Kidney (tissue), 14 donors: ENCODE measurements around the gene RAB33B. TPM values are rescaled to one million over a fixed set of nuclear protein-coding genes. Genes with fewer than 3 reads are reported as not detected.

ENCODE experiments used
- DNase-seq, 5 donors: peaks; one replicate each; pipeline ENCODE4 v3.0.0-alpha.2; 2013 to 2020
- FAIRE-seq: peaks from 2 replicates; lab custom pipeline; 2012; peaks lifted over from hg19 to GRCh38; lab: Jason Lieb, UNC
- H3K27ac ChIP-seq, 2 donors: one replicate each; pipeline ENCODE4 v1.7.0; 2013; ENCODE audit warnings: low read depth in 2 of 2, low read length in 2 of 2, inconsistent platforms in 1 of 2
- H3K27me3 ChIP-seq: one replicate; pipeline ENCODE4 v1.7.1; 2013; ENCODE audit warnings: low read length, inconsistent platforms; ENCODE audit not compliant: control insufficient read depth, insufficient read depth
- H3K36me3 ChIP-seq, 3 donors: one replicate each; pipeline versions ENCODE4 v1.7.0 to v1.7.1; 2013; ENCODE audit warnings: low read length in 3 of 3, control low read depth in 1 of 3, inconsistent platforms in 1 of 3; ENCODE audit not compliant: insufficient read depth in 3 of 3, control insufficient read depth in 2 of 3
- H3K4me1 ChIP-seq, 3 donors: one replicate each; pipeline versions ENCODE4 v1.7.0 to v1.7.1; 2013; ENCODE audit warnings: low read length in 3 of 3, inconsistent platforms in 1 of 3, low read depth in 1 of 3; ENCODE audit not compliant: control insufficient read depth in 2 of 3, insufficient read depth in 2 of 3
- H3K4me3 ChIP-seq, 3 donors: one replicate each; pipeline versions ENCODE4 v1.7.0 to v1.8.1; 2013; ENCODE audit warnings: low read length in 3 of 3, control low read depth in 1 of 3, inconsistent platforms in 1 of 3
- H3K9ac ChIP-seq, 3 donors: one replicate each; pipeline versions ENCODE4 v1.7.0 to v1.7.1; 2013; ENCODE audit warnings: low read length in 3 of 3, control low read depth in 1 of 3, inconsistent platforms in 1 of 3
- H3K9me3 ChIP-seq, 3 donors: one replicate each; pipeline versions ENCODE4 v1.7.0 to v1.7.1; 2013; ENCODE audit warnings: low read length in 3 of 3, control low read depth in 1 of 3, inconsistent platforms in 1 of 3; ENCODE audit not compliant: control insufficient read depth in 2 of 3, insufficient read depth in 1 of 3
- intact Hi-C: fragments of 100-400 bp; cut with DNase I; formaldehyde crosslinking; loops from one replicate; pipeline ENCODE4 v1.11.1; 2022
- polyA plus RNA-seq: library from polyadenylated mRNA; stranded (reverse); fragments of 350-450 nt; fragmentation: Illumina TruSeq; extraction: RNeasy Lipid Tissue Mini Kit (QIAGEN cat#74804); gene quantifications from one replicate; pipeline ENCODE4 v1.2.3, GENCODE V29; 2014; ENCODE audit warnings: low read depth, low replicate concordance; ENCODE audit not compliant: insufficient read depth
- total RNA-seq: library from RNA; stranded (reverse); fragmentation: NEBNext Ultra II Directional; extraction: Animal tissue kit (Norgen Biotek cat#: 25700); gene quantifications from one replicate; pipeline ENCODE4 v1.2.1, GENCODE V29; 2021
- TF ChIP-seq, protein P1 (sequence below): IDR thresholded peaks from 3 replicates; pipeline ENCODE4 v1.5.1; 2012; ENCODE audit warnings: mild to moderate bottlenecking, moderate library complexity, borderline replicate concordance; ENCODE audit not compliant: insufficient read depth; ENCODE audit errors: extremely low read depth
- donor health status: control.
- donor health status: control.
- donor health status: control.
- donor health status: control.
- donor health status: control.
- donor health status: DM: yes; HTN: yes; CAD: no.
- donor health status: Normal renal cell carcinoma (clear cell type).

The RAB33B gene
- total and polyA plus RNA-seq, 2 donors from 2014 or later = 2.5 to 9.8 TPM

DNA sequence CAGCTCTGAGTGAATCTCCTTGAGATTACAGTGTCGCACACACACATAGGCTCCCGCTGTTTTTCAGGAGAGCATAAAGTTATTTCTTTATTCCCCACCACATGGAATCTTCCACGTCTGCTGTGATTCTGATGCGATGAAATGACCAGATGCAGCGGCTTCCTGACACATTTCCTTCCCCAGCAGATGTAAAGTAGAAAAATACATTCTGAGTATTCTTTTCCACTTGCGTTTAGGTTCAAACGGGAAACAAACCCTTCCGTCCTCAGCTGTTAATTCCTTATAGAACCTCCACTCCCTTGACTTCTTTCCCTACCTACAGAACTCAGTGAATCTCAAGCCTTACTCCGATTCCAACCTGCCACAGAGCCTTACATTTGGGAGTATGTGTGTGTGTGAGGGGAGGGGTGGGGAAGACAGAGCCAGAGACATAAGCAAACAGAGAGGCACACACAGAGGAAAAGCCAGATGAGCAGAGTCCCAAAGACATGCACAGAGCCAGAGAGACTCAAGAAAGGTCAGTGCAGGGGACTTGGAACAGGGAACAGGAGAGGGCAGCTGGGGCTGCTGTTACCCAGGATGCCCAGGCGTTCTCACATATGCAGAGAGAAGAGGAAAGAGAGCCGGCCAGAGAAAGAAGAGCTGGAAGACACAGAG lies 54.8 kb downstream of the RAB33B start:
- no peak overlapping the region for H3K9ac ChIP-seq
- FAIRE-seq = no peak
- peaks cover 0 to 3% (median 0%) of the 10 kb centered on the region in 3 donors for H3K36me3 ChIP-seq

DNA sequence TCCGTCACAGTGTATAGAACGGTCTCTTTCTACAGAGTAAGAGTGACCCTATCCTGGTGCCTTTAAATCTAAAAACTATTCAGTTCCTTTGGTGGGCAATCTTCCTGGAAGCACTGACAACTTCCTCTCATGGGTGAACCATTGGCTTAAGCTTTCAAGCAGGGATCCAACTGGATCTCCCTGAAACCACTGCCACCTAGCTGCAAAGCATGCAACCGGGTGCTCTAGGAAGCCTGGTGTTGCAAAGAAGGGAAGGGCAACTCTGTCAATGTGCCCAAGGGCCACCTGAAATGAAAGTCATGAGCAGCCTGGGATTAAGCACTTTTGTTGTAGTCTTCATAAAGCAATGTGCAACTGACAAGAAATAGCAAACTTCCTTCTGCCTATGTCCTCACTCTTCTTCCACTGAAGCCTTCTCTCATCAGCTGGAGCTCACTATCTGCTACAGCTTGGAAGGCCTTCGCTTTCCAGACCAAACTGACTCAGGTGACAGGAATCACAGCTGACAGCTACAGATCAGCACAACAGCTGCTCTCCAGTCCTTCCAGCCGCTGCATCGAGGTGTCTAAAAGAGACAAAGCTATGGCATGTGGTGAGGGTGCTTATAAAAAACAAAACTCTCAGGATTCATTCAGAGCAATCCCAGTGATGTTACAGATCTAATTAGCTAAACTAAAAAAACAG lies 55.9 kb downstream of the RAB33B start:
- DNase-seq (peak in 2 of 5 donors; percentile 43 to 65), FAIRE-seq (no peak)
- H3K4me1 ChIP-seq = no peaks in the 10 kb centered on the region
- no peak overlapping the region for H3K27ac ChIP-seq
- H3K9ac ChIP-seq = no peak overlapping the region
- TF ChIP-seq, protein P1, sequence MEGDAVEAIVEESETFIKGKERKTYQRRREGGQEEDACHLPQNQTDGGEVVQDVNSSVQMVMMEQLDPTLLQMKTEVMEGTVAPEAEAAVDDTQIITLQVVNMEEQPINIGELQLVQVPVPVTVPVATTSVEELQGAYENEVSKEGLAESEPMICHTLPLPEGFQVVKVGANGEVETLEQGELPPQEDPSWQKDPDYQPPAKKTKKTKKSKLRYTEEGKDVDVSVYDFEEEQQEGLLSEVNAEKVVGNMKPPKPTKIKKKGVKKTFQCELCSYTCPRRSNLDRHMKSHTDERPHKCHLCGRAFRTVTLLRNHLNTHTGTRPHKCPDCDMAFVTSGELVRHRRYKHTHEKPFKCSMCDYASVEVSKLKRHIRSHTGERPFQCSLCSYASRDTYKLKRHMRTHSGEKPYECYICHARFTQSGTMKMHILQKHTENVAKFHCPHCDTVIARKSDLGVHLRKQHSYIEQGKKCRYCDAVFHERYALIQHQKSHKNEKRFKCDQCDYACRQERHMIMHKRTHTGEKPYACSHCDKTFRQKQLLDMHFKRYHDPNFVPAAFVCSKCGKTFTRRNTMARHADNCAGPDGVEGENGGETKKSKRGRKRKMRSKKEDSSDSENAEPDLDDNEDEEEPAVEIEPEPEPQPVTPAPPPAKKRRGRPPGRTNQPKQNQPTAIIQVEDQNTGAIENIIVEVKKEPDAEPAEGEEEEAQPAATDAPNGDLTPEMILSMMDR = peak; percentile 57
- intact Hi-C loops = no loop called here
- no peaks in the 10 kb centered on the region for H3K9me3 ChIP-seq
- no peaks in the 10 kb centered on the region for H3K27me3 ChIP-seq
- peaks cover 0 to 3% (median 0%) of the 10 kb centered on the region in 3 donors for H3K36me3 ChIP-seq
- H3K4me3 ChIP-seq = no peak overlapping the region

More for the DNA sequence above, 54.8 kb downstream of the RAB33B start:
- H3K4me1 ChIP-seq = no peaks in the 10 kb centered on the region
- H3K4me3 ChIP-seq = no peak overlapping the region
- DNase-seq = no peak
- TF ChIP-seq, protein P1 = no peak
- no peaks in the 10 kb centered on the region for H3K27me3 ChIP-seq
- no peaks in the 10 kb centered on the region for H3K9me3 ChIP-seq
- H3K27ac ChIP-seq = no peak overlapping the region
- intact Hi-C loops = no loop called here

DNA sequence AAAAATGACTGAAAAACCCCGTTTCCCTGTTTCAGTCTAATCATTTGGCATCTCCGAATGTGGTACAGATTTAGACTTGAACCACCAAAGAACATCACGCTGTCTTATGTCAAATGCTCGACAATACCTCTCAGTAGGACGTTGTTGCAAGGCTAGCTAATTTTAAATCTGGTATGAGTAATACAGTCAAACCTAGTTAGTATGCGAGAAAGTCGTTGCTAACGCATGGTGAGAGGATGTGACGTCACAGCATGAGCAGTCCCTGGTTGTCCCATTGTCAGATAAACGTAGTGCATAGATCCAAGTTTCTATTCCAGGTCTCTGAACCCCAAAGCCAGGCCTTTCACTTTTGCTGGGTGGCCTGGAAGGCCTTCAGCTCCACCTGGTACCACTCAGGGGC lies 57.4 kb downstream of the RAB33B start:
- no peaks in the 10 kb centered on the region for H3K4me1 ChIP-seq
- DNase-seq (no peak), FAIRE-seq (no peak)
- H3K27ac ChIP-seq = no peak overlapping the region
- no peaks in the 10 kb centered on the region for H3K9me3 ChIP-seq
- H3K36me3 ChIP-seq = peaks cover 0 to 3% (median 0%) of the 10 kb centered on the region in 3 donors
- H3K9ac ChIP-seq = no peak overlapping the region
- H3K27me3 ChIP-seq = no peaks in the 10 kb centered on the region
- TF ChIP-seq, protein P1 = no peak
- no peak overlapping the region for H3K4me3 ChIP-seq
- intact Hi-C loops = no loop called here
